GM12874 (cell line): ENCODE data around the gene IRX2.

Source experiments
- CTCF ChIP-seq: IDR thresholded peaks from 2 replicates; pipeline ENCODE4 v1.5.1; 2011; ENCODE audit warnings: low read depth, mild to moderate bottlenecking, control low read depth, low read length, moderate library complexity; ENCODE audit not compliant: insufficient read depth

Gene IRX2

GRCh38 chr5:2697041-2697440 is 54.4 kb downstream of the IRX2 start:
- no peak for TF ChIP-seq CTCF
